ENCODE data around the gene DDX54. TPM values are rescaled to one million over a fixed set of nuclear protein-coding genes. Genes with fewer than 3 reads are reported as not detected.

DDX54 gene, protein sequence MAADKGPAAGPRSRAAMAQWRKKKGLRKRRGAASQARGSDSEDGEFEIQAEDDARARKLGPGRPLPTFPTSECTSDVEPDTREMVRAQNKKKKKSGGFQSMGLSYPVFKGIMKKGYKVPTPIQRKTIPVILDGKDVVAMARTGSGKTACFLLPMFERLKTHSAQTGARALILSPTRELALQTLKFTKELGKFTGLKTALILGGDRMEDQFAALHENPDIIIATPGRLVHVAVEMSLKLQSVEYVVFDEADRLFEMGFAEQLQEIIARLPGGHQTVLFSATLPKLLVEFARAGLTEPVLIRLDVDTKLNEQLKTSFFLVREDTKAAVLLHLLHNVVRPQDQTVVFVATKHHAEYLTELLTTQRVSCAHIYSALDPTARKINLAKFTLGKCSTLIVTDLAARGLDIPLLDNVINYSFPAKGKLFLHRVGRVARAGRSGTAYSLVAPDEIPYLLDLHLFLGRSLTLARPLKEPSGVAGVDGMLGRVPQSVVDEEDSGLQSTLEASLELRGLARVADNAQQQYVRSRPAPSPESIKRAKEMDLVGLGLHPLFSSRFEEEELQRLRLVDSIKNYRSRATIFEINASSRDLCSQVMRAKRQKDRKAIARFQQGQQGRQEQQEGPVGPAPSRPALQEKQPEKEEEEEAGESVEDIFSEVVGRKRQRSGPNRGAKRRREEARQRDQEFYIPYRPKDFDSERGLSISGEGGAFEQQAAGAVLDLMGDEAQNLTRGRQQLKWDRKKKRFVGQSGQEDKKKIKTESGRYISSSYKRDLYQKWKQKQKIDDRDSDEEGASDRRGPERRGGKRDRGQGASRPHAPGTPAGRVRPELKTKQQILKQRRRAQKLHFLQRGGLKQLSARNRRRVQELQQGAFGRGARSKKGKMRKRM
- total RNA-seq = 46.6 TPM

DNA sequence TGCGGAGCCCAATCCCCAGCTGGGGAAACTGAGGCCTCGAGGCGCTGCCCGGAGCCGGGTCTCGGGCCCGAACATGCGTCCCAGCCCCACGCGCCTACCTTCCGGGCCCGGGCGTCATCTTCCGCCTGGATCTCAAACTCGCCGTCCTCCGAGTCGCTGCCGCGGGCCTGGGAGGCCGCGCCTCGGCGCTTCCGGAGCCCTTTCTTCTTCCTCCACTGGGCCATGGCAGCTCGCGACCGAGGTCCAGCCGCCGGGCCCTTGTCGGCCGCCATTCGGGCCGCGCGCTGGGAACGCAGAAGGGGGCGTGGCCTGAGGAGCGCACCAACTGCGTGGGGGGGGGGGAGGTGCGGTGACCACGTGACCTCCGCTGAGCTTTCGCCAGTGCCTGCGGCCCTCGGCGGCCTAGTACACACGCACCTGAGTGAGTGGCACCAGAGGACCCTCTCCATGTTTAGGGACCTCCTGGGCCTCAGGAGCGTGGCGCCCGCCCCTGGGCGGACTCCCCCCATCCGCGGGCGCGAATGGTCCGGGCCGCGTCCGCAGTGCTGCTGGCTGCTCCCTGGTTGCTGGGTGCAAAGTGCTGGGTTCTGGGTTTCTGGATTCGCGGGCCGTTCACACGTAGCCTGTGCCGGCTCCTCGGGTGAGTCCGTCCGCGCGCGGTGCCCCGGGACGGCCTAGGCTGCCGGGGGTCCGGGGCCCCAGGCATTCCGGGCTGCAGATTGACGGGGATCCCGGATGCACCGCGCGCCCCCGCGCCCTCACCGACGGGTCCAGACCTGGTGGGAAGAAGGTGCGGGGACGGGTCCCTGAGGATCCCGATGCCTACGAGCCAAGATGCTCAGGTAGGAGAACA is at the start of gene DDX54, which contains the start of gene RITA1:
DDX54 (minus strand) TSS at position 299 of the 853 bp plus-strand sequence; CDS start at position 272, 27 bp downstream.
RITA1 (plus strand) TSS at position 542 of the 853 bp plus-strand sequence. CDS start 1,026 bp downstream, outside the sequence.
- ATAC-seq = peak; percentile 82

DNA sequence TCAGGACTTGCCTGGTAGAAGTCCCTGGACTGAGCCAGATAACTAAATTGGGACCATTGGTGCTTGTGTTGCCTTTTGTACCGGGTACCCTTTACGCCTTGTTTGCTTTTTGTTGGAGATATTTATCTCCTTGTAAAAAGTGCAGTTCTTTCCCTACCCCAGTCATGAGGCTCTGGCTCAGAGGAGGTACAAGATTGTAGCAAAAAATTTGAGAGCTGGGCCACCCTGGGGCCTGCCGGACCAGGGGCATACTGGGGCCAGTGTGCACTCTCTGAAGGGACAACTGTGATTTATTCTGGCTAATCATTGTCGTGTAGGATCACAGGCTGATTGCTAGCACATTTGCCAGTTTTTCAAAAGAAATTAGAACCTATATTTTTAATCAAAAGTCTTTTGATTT is 49.2 kb upstream of the DDX54 start:
- ATAC-seq = no peak

DNA sequence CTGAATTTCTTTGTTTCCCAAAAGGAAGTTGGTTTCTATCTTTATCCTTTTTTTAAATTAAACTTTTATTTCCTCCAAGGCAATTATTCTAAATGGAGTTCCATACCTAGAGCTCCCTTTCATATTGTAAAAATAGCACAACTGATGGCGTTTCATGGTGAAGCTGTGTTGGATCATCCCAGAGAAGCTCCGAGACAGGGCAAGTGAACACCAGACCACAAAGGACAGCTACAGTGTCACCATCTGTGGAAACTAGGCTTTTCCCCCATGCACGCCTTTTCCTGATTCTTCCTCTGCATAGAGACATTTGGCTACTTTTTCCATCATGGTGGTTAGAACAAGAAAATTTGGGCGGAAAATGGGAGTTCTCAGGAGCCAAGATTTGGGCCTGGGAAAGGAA is 48.7 kb upstream of the DDX54 start:
- no peak for ATAC-seq

DNA sequence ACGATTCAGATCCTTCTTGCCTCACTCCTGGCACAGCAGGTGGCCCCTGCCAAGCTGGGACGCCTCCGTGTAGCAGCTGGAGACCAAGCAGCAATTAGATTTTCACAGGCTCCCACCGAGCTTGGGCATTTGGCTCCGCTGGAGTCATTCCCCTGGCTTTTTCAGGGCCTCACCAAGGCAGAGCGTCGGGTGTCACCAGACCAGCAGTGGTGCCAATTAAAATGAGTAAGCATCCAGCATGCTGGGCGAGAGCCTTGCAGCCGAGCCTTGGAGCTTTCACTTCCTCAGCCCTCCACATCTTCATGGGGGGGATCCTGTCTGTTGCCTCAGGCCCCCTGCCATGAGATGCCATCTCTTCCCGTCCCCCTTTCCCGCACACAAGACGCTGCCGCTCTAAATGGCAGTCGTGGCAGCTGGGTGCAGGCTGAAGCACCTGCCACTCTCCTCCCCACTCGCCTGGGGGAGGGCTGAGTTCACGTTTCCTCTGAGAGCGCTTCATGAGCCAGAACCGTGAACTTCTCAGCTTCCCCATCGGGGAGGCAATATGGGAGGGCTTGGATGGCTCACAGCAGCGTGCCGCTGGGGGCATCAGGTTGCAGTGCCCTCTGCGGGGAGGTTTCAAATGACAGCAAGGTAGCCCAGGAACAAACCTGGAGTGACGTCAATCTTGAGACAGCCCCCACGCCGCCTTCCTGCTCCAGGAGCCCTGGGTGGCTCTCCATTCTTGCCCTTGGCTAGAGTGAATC is 47.7 kb upstream of the DDX54 start:
- ATAC-seq = no peak

DNA sequence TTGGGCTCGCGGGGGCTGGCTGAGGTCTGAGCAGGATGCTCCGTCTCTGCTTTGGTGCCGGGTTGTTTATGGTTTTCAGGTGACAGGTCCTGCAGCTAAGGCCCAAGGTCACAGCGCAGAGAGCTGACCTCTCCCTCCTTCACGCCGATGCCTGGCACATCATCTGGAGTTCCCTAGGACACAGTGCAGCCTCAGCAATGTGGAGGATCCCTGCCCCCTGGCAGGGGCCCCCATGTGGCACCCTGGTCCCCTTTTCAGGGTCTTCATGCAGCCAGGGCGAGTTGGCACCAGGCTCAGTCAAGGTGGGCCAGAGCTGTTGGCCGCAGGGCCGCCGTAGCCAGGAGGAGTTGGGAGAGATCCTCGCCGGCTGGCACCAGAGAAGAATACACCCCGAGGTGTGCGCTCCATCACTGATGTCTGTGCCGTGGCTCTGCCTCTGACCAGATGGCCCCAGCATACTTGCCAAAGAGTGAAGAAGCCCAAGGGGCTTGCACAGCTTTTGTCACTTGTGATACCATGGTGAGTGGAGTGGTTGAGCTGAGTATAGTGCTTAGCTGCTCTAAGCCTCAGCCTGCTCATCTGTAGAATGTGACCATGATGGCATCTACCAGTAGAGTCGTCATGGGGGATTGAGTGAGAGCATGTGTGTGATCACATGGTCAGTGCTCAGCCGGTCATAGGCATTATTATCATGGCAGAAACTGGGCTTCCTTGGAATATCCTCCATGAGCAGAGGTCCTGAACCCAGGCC is 47.0 kb upstream of the DDX54 start:
- ATAC-seq = no peak

DNA sequence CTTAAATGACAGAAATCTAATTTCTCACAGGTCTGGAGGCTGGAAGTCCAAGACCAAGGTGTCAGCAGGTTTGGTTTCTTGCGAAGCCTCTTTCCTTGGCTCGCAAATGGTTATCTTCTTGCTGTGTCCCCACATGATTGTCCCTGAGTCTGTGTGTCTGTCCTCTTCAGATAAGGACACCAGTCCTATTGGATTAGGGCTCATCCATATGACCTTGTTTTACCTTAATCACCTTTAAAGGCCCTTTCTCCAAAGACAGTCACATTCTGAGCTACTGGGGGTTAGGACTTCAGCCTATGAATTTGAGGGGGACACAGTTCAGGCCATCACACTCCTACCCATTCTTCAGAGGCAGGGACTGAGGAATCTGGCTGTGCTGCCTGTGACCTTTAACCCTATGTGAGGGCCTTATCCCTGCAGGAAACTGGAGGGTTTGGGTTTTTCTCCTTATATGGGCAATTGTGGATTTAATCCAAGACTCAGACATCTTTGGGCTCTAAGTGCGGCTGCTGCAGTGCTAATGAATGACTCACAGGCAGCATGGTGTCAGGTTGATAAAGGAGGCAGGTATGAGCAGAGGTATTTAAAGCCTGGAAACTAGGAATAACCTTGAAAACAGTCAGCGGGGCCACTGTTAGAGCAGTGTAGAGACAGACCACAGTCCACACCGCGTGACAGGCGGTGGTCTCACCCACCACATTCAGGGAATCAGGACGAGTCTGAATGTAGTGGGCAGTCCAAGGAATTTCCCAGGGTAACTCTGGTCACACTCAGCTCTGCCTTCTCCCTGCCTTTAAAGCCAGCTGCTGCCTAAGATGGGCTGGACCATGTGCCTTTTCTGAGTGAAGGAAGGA is 46.2 kb upstream of the DDX54 start:
- peak; percentile 14 for ATAC-seq

DNA sequence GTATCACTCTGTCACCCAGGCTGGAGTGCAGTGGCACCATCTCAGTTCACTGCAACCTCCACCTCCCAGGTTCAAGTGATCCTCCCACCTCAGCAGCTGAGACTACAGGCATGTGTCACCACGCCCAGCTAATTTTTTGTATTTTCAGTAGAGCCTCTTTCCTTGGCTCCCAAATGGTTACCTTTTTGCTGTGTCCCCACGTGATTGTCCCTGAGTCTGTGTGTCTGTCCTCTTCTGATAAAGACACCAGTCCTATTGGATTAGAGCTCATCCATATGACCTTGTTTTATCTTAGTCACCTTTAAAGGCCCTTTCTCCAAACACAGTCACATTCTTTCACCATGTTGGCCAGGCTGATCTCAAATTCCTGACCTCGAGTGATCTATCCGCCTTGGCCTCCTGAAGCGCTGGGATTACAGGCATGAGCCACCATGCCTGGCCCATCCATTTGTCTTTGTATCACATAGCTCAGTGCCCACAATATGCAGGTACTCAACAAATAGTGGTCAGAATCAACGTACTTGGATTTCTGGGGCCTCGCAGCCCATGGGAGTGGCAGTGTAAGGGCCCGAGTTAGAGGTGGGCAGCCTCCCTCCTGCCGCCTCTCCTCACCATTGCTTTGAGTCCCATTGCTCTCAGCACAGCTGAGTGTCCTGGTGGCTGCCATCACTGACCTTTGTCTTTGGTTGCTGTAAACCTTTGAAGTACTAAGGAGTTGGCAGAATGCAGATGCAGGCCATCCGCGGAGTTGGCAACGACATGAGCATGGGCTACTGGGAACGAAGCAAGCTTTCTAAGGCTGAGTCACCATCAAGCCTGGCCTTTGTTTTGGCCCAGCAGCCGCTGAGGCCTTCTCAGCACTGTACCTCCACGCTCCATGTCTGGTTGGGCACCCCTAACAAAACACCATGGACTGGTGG is 45.3 kb upstream of the DDX54 start:
- no peak for ATAC-seq

DNA sequence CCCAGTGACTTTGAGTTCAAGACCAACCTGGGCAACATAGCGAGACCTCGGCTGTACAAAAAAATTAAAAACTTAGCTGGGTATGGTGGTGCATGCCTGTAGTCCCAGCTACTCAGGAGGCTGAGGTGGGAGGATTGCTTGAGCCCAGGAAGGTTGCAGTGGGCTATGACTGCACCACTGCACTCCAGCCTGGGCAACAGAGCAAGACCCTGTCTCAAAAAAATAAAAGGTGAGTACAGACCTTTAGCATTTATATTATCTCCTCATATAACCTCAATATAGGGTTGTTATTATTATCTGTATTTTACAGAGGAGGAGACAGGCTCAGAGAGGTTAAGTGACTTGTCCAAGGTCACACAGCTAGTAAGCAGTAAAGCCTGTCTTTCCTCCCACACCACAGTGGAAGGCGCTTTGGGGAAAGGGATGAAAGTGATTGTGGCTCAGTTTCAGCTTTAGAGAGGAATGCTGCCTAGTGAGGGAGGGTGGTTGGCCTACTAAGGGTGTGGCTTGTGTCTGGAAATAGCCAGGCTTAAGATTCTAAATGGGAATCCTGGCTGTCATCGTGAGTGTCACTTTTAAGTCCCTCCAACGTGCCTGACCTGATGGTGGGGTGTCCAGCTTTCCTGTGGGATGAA is 43.2 kb upstream of the DDX54 start:
- ATAC-seq = peak; percentile 81

DNA sequence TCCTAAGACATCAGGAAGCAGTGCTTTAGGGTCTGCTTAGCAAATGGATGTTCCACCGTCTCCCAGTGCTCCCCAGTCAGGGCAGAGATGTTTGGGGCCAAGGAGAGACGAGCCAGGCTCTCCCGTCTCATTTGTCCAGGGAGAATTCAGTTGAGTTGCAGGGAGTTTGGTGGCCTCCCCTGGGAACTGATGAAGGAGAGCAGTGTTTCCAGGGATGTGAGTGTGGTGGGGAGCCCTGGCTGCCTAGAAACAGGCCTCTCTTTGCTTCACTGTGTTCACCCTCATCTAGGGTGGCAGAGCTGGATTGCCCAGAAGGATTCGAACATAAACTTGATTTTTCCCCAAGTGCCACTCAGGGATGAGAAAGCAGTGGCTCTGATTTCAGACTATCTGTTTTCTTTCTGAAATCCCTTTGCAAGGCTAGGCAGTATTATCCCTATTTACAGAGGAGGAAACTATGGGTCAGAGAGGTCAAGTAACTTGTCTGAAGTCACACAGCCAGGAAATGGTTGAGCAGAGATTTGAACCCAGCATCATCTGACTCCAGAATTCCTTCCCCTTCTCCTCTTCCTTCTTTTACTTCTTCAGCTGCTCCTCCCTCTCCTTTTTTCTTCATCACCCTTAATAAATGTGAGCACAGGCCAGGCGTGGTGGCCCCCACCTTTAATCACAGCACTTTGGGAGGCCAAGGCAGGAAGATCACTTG is 42.6 kb upstream of the DDX54 start:
- no peak for ATAC-seq

DNA sequence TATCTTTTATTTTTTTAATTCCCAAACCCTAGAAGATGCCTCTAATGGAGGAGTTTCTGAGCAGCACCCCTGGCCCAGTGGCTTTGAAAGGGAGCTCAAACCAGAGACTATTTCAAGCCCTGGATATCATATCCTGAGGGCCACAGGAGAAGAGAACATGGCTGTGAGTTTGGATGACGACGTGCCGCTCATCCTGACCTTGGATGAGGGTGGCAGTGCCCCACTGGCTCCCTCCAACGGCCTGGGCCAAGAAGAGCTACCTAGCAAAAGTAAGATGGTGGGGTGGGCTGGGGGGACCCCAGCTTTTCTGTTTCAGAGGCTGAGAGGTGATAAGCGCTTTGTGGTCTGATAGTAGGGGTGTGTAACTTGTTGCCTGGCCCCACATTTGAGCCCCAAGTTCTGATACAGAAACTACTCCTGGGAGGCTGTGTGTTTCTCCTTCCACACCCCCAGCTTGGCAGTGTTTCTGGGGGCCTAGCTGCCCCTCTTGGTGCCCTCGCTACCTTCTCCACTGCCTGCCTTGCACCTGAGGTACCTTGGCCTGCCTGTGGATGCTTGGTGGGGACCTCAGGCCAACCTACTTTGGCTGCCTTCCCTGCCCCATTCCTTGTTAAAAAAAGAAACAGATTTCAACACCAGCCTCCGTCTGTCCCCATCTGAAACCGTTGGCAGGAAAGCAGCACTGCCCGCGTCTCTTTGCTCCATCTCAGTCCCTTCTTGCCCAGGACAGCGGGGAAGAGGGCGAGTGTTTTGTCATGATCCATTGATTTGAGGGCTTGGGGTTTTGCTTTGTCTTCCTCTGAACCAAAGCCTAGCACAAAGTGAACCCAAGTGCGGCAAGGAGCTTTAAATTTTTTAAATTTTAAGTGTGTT is 41.7 kb upstream of the DDX54 start:
- no peak for ATAC-seq

DNA sequence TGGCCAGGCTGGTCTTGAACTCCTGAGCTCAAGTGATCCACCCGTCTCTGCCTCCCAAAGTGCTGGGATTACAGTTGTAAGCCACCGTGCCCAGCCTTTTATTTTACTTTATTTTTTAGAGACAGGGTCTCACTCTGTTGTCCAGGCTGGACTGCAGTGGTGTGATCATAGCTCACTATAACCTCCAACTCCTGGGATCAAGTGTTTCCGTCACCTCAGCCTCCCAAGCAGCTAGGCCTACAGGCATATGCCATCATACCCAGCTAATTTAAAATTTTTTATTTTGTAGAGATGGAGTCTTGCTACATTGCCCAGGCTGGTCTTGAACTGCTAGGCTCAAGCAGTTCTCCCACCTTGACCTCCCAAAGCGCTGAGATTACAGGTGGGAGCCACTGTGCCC is 39.7 kb upstream of the DDX54 start:
- no peak for ATAC-seq

DNA sequence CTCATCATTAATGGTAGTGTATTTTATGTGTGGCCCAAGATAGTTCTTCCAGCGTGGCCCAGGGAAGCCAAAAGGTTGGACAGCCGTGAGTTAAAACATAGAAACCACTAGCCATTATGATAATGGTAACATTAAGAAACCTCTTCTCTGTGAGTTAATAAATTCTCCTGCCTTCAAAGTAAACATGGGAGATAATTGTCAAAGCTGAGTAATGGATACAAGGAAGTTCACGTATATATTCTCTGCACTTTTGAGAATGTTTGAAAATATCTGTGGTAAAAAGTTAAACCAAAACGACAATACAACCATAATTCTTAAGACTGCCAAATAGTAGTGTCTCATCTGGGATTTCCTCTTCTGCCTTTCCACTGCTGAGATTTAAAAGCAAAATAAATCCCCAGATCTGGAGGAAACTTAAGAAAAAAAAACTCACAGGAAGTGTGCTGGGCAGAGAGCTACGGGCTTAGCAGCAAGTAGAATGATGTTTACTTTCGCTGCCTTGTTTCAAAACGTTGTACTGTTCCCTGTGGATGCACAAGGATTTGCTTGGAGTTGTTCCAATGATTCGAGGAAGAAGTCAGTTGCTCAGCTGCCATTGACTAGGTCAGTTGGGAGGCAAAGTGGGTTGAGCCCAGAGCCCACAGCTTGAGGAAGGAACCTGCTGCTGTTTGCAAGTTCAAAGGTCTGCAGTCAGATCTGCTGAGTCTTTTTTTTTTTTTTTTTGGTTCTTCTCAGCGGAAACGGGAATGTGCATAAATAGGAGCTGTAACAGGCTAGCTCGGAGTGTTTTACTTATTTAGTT is 37.7 kb upstream of the DDX54 start:
- no peak for ATAC-seq

DNA sequence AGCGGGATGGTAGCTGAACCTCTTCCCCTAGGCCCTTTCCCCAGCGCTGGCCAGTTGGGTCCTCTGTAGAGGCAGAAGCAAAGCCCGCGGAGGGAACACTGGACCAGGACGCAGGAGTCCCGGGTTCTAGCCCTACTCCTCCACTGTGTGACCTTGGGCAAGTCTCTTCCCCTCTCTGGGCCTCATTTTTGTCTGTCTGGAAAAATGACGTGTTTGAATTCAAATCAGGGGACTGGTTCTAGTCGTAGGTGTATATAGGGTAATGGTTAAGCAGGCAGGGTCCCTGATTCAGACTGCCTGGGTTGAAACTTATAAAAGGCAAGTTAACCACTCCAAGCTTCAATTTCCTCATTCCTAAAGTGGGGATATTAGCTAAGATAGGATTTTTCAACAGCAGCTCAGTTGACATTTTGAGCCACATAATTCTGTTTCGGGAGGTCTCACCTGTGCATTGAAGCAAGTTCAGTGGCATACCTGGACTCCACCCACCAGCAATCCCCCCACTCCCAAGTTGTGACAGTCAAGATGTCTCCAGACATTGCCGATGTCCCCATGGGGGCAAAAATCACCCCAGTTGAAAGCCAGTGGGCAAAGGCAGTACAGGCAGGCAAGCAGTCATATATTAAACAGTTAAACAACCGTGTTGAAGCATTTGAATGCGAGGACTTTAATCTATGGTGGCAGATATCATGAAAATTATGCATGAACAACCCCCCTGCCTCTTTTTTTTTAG is 36.9 kb upstream of the DDX54 start:
- ATAC-seq = peak; percentile 1

DNA sequence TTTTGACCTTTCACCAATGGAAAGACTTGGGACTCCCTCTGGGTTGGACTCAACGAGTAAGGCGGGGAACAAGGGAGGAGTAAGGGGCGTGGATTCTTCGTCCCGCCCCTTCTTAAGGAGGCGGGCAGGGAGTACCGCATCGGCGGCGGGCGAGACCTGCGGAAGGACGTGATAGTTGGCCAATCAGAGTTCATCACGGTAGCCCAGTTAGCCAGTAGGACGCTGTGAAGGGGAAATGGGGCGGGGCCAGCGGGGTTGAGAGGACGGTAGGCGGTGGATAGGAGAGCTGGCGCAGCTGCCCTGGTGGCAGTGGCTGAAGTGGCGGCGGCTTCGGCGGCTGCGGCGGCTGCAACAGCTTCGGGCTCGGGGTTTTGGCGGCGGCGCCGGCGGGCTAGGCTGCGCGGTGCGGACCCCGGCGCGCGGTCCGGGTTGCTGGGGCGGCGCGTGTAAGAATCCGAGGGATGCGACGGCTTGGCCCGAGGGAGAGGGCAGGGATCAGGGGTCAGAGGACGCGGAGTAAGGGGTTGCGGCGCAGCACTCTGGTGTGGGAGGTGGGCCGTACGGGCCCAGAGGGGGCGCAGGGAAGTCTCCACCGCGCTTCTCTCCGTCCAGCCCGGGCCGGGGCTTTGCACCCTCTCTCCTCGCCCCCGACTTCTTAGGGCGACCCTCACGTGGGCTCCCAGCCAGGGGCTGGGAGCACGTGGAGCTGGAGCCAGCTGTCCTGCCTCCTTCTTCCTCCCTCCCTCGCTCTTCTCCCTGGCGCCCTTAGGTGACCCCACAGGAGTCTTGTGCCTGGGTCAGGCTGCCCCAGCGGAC is 36.1 kb upstream of the DDX54 start, which contains the start of gene TPCN1:
TPCN1 (plus strand) TSS at position 284 of the 816 bp plus-strand sequence. CDS start 5,389 bp downstream, outside the sequence.
- peak; percentile 99 for ATAC-seq

Data from esophagus mucosa (tissue), 1 donor.